SK-N-SH (cell line): ENCODE measurements around the gene NOTCH1.

Experiments
- CHD2 ChIP-seq: fragments of 150-350 bp; IDR thresholded peaks from 2 replicates; pipeline ENCODE4 v1.6.1; 2018; ENCODE audit warnings: low read length; ENCODE audit not compliant: partially characterized antibody
- CTCF ChIP-seq: fragments of 200-600 bp; sonication (generic); IDR thresholded peaks from 2 replicates; pipeline ENCODE4 v1.6.1; 2017; ENCODE audit warnings: antibody characterized with exemption, mild to moderate bottlenecking, moderate library complexity
- IRF3 ChIP-seq: fragments of 150-350 bp; IDR thresholded peaks from 2 replicates; pipeline ENCODE4 v1.6.1; 2016; ENCODE audit warnings: mild to moderate bottlenecking, low read depth, low read length
- PBX3 ChIP-seq: IDR thresholded peaks from 2 replicates; pipeline ENCODE4; 2012
- POLR2AphosphoS5 ChIP-seq: IDR thresholded peaks from 2 replicates; pipeline ENCODE4 v1.6.1; 2012; ENCODE audit warnings: low read depth, low read length
- RCOR1 ChIP-seq: fragments of 150-350 bp; IDR thresholded peaks from 2 replicates; pipeline ENCODE4 v1.6.1; 2017; ENCODE audit warnings: antibody characterized with exemption, low read length
- SMC3 ChIP-seq: IDR thresholded peaks from 2 replicates; pipeline ENCODE4 v1.6.1; 2012; ENCODE audit warnings: low read depth, low read length, improper control_type of control experiment

GRCh38 chr9:136465500-136466154 is 80.2 kb downstream of the NOTCH1 start:
- TF ChIP-seq CTCF (no peak), PBX3 (no peak), SMC3 (no peak), IRF3 (no peak), CHD2 (no peak), POLR2AphosphoS5 (no peak), RCOR1 (no peak)
